Loucy (cell line): Measurements from ENCODE around the gene MAML2.

Source experiments
- CTCF ChIP-seq: fragments of 200-600 bp; sonication (generic); conservative IDR thresholded peaks from 2 replicates; pipeline ENCODE4 v1.5.1; 2014; ENCODE audit warnings: mild to moderate bottlenecking, antibody characterized with exemption, low read length
- EZH2phosphoT487 ChIP-seq: fragments of 200-600 bp; IDR thresholded peaks from 2 replicates; pipeline ENCODE4 v1.6.1; 2018; ENCODE audit warnings: antibody characterized with exemption, mild to moderate bottlenecking, moderate library complexity, borderline replicate concordance

- TF ChIP-seq CTCF: no peak
- TF ChIP-seq EZH2phosphoT487: no peak
Observed at GRCh38 chr11:95964281-95964680, 378.7 kb downstream of the MAML2 start.
